Stimulated activated CD4-positive, alpha-beta T cell treated with anti-CD3 and anti-CD28 coated beads, Interleukin-4, amount 100 ng/mL, for 4 hours (primary cell): ENCODE data around the gene OR4L1.
"Not testable (repeated sequence)": the region's sequence is repeated elsewhere in the genome, so short reads cannot be mapped to it uniquely, and the experiment has no call there.

Experiments
- DNase-seq, 2 experiments: peaks; one replicate each; pipeline ENCODE4 v3.0.0-alpha.2; 2020

OR4L1 gene

GRCh38 chr14:20059745-20060144 is at the start of gene OR4L1:
Gene OR4L1 (plus strand): TSS chr14:20060045. CDS start chr14:20060045, 0 bp downstream.
- DNase-seq, result no peak

- no peak for DNase-seq
Observed at GRCh38 chr14:20019257-20019865, 40.5 kb upstream of the OR4L1 start, which contains the start of gene OR4K14. Gene OR4K14 (minus strand): TSS chr14:20019307. CDS start chr14:20015193, 4,114 bp downstream.

GRCh38 chr14:20031058-20031457 is 28.8 kb upstream of the OR4L1 start:
- no peak for DNase-seq

- no peak for DNase-seq
Observed at GRCh38 chr14:20035449-20035848, 24.4 kb upstream of the OR4L1 start.

- DNase-seq, result no peak
Observed at GRCh38 chr14:20035938-20036337, 23.9 kb upstream of the OR4L1 start, which contains the start of gene OR4K13. Gene OR4K13 (minus strand): TSS chr14:20036038. CDS start chr14:20034758, 1,280 bp downstream.

GRCh38 chr14:20044243-20044642 is 15.6 kb upstream of the OR4L1 start:
- DNase-seq, result no peak

GRCh38 chr14:20048202-20048601 is 11.6 kb upstream of the OR4L1 start:
- DNase-seq, result no peak

GRCh38 chr14:20092050-20092449 is 32.2 kb downstream of the OR4L1 start:
- no peak for DNase-seq

GRCh38 chr14:20093442-20093841 is 33.6 kb downstream of the OR4L1 start:
- DNase-seq, result no peak

- not testable (repeated sequence) for DNase-seq
Observed at GRCh38 chr14:20098926-20099770, 39.3 kb downstream of the OR4L1 start.

- no peak for DNase-seq
Observed at GRCh38 chr14:20110438-20110837, 50.6 kb downstream of the OR4L1 start, which contains the start of gene OR4K17. Gene OR4K17 (plus strand): TSS chr14:20110739. CDS start chr14:20117500, 6,761 bp downstream.
